ENCODE measurements around the gene GINS1.

GRCh38 chr20:25471020-25471419 lies 63.5 kb downstream of the GINS1 start:
- TF ChIP-seq POLR2A (IDR thresholded peaks at IDR 0.05; ENCODE audit: low read length), result no peak
- no peak for TF ChIP-seq GATA1 (IDR thresholded peaks at IDR 0.05; ENCODE audit: low read depth, low read length)

All from erythroblast (primary cell).